AG08396 (cell line): ENCODE measurements around the gene WIPF2.

Experiments
- DNase-seq: peaks from one replicate; pipeline ENCODE4 v3.0.0; 2012; ENCODE audit warnings: low spot score, mixed read lengths

The WIPF2 gene

DNA sequence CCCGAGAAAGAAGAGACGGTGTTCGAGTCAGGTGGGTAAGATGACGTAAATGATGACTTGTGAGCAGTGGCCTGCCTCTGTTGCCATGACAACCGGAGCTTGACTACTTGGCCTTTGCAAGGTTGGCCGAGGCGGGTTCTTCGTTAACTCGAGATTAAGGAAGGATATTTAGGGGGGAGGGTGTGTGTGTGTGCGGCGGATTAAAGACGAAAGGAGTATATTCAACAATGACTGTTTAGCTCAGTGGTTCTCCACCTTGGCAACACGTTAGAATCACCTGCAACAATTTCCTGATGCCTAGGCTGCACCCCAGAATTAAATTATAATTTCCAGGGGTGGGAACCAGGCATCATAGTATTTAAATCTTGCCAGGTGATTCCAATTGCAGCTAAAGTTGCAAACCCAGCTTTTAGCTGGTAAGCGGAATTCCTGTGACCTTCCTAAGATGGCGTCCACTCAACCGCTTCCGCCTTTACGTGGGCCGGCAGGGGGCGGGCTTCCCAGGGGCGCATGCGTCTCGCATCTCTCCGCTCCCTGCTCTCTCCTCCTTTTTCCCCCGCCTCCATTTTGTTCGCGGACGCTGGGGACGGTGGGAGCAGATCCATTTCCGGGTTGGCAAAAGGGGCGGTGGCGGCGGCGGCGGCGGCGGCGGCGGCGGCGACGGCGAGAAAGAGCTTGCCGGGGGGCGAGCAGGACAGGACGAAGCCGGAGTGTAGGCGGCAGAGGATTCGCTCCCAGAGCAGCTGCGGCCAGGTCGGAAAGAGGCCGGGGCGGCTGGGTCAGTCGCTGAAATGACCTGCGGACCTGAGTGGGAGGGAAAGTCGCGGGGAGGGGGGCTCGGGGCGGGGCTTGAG is at the start of gene WIPF2:
Gene WIPF2 (plus strand): TSS at position 565 of the 854 bp plus-strand sequence. CDS start 37,156 bp downstream, outside the sequence.
- DNase-seq: peak; percentile 97

GRCh38 chr17:40170325-40170724 is 48.8 kb upstream of the WIPF2 start:
- no peak for DNase-seq

DNA sequence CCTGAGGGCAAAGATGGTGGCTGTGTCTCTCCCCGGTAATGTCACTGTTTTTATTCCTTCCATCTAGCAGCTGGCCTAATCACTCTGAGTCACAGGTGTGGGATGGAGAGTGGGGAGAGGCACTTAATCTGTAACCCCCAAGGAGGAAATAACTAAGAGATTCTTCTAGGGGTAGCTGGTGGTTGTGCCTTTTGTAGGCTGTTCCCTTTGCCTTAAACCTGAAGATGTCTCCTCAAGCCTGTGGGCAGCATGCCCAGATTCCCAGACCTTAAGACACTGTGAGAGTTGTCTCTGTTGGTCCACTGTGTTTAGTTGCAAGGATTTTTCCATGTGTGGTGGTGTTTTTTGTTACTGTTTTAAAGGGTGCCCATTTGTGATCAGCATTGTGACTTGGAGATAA is 47.4 kb upstream of the WIPF2 start:
- no peak for DNase-seq

DNA sequence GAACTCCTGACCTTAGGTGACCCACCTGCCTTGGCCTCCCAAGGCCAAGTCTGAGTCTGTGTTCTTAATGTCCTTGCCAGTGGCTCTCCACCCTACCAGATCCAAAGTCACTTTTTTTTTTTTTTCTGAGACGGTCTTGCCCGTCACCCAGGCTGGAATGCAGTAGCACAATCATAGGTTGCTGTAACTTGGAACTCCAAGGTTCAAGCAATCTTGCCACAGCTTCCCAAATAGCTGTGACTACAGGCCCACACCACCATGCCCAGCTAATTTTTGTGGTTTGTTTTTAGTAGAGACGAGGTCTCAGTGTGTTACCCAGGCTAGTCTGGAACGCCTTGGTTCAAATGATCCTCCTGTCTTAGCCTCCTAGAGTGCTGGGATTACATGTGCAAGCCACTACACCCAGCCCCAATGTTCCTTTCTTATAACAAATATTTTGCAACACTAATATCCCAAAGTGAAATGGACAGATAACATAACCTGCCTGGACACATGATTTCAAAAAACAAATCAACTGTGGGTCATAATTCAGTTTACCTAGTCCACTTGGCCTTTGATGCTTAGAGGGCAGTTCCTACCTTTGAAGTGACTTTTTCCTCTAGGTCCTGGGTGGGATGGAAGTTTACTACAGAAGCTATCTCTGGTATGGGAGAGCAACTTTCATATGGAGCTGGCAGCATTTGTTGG is 45.9 kb upstream of the WIPF2 start:
- no peak for DNase-seq

DNA sequence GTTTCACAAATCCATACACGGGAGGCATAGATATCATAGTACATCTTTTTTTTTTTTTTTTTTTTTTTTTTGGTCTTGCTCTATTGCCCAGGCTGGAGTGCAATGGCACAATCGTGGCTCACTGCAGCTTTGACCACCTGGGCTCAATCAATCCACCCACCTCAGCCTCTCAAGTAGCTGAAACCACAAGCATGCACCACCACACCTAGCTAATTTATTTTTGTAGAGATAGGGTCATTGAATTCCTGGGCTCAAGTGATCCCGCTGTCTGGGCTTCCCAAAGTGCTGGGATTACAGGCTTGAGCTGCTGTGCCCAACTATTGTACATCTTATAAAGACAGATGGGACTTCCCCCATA is 45.3 kb upstream of the WIPF2 start:
- no peak for DNase-seq

- DNase-seq: no peak
These were observed 44.6 kb upstream of the WIPF2 start for GRCh38 chr17:40174514-40174913.

DNA sequence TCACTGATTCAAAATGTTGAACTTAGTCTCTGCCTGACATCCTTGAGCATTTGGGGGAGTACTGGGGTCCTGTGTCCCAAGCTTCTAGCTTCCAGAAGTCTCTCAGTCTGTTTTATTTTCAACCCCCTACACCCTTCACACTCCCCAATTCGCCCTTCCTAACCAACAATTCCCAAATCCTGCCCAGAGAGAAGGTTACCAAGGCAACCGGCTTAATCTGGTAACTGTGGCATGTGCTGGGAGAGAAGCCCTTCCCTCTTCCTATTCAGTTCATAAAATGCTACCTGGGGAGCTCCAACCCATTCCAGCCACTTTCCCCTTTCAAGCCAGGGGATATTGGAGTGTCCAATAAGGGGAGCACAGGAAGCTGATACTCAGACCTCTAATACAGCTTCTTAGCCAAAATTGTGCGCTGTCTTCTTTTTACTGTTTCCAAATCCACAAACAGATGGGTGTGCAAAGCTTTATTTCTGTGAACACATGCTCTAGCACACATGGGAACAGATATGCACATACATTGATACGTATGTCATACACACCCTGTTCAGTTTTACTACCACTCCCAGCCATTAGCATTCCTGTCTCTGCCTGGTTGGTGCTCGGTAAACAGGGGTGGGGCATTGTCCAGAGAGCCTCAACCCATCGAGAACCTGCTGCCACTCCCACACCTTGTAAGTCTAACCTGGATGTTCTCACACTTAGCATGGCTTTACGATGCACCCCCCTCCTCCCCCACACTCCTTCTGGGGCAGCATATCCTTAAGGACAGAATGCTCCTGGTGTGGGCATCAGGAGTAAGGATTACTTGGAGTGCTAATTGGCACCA is 43.0 kb upstream of the WIPF2 start:
- no peak for DNase-seq

- DNase-seq: no peak
These were observed 42.4 kb upstream of the WIPF2 start for GRCh38 chr17:40176754-40177110.

- peak; percentile 87 for DNase-seq
These were observed 41.7 kb upstream of the WIPF2 start, which contains the start of gene RAPGEFL1 for GRCh38 chr17:40177275-40177874. Gene RAPGEFL1 (plus strand): TSS chr17:40177470. CDS start chr17:40177862, 392 bp downstream.

- DNase-seq: no peak
These were observed 41.0 kb upstream of the WIPF2 start for GRCh38 chr17:40178021-40178601.

DNA sequence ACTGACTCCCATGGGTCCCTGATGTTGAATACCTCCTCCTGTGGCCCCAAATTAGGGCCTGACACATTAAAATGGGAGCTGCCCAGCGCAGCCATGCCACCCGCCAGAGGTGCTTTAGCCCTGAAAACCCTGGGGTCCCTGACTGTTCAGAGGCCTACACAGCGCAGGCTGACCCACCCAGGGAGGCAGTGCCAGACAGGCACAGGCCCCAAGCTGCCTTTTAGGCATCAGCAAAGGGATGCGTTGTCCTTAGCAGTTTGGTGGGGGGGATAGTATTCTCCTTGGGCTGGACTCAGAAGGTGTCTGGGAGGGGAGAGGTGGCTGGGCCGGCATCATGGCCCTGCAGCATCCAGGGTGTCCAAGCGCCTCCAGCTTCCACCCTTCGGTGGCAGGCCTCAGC is 40.4 kb upstream of the WIPF2 start:
- no peak for DNase-seq

- DNase-seq: peak; percentile 67
These were observed 39.0 kb upstream of the WIPF2 start for GRCh38 chr17:40179923-40180659.

DNA sequence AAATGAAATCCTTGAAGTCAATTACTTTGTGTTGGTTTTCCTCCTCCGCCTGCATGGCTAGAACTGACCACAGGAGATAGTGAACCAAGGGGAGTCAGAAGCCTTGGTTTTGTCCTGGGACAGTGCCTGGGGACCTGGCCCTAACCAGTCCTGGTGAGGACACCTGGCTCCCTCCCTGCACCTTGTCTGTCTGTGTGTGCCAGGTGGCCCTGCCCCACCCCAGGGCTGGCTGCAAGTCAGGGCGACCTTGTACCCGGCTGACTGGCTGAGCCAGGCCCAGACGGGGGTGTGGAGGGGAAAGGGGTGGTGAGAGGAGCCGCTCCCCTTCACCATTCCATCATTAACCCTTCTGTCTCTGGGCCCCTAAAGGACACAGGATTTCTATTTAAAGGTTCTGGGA is 38.4 kb upstream of the WIPF2 start:
- no peak for DNase-seq

DNA sequence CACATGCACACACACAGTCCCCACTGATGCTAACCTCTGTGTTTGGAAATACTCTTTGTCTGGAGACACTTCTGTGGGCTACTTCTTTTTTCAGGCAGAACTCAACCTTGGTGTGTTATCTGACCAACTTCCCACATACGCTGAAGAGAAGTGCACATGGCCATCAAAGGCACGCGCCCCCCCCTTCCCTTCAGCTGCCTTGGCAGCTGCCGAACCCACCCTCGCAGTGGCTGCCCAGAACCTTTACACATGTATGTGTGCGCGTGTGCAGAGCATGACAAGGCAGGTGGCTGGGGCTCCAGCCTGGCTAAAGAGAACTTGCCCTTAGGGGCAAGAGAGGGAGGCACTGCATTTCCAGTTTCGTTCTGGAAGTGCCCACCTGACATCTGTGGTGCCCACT is 37.9 kb upstream of the WIPF2 start:
- no peak for DNase-seq

GRCh38 chr17:40182606-40183005 is 36.5 kb upstream of the WIPF2 start:
- DNase-seq: no peak

GRCh38 chr17:40187238-40187637 is 31.9 kb upstream of the WIPF2 start:
- DNase-seq: no peak

DNA sequence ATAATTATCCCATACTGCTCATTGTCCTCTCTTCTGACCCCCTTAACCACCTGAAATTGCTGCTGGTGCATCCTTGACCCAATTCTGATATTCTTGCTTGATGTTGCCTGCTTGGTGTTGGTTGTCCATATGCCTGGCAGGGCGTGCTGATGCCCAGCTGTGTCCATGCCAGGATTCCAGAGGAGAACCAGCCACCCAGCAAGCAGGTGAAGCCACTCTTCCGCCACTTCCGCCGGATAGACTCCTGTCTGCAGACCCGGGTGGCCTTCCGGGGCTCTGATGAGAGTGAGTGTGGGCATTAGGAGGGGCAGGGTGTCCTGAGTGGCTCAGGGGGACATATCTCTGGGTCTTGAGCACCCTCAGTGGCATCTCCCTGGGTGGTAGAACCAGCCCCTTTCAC is 30.4 kb upstream of the WIPF2 start:
- DNase-seq: no peak

GRCh38 chr17:40190197-40191021 is 28.7 kb upstream of the WIPF2 start:
- DNase-seq: no peak

DNA sequence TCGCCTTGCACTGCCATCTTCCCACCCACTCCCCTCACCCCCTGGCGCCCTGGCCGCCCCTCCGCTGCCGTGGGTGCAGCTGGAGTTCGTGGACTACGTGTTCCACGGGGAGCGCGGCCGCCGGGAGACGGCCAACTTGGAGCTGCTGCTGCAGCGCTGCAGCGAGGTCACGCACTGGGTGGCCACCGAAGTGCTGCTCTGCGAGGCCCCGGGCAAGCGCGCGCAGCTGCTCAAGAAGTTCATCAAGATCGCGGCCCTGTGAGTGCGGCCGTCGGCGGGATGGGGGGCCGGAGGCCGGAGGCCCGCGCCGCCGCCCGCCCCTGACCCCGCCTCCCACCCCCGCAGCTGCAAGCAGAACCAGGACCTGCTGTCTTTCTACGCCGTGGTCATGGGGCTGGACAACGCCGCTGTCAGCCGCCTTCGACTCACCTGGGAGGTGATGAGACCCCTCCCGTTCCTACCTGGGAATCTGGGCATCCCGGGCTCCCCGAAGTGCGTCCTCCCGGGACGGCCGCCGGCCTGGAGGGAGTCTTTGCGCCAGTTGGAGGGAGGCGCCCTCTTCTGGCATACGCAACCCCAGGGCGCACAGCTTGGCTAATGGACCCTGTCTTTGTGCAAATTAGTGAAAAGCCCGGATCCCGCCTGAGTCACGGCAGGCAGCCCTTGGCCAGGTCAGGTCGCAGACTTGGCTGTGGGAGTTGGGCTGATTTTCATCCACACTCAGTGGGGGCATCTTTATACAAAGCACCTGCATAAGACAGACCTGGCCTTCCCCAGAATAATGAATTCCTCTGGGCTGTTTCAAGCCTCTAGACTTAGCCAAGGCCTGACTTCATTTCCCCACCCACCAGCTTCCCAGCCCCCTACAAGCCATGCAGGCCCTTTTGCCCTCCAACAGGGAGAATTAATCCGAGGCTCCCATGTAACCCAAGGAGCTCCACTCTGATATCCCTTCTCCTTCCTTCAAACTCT is 27.6 kb upstream of the WIPF2 start:
- DNase-seq: peak; percentile 85
